Midbrain (tissue), 1 donor: ENCODE data around the gene HMX1.

Experiments
- DNase-seq: peaks from one replicate; lab custom pipeline; 2025; lab: John Stamatoyannopoulos, UW

The HMX1 gene

GRCh38 chr4:8891646-8892555, 20.3 kb upstream of the HMX1 start:
- no peak for DNase-seq

- DNase-seq: no peak
Observed at GRCh38 chr4:8891255-8891645, 19.6 kb upstream of the HMX1 start.

DNA sequence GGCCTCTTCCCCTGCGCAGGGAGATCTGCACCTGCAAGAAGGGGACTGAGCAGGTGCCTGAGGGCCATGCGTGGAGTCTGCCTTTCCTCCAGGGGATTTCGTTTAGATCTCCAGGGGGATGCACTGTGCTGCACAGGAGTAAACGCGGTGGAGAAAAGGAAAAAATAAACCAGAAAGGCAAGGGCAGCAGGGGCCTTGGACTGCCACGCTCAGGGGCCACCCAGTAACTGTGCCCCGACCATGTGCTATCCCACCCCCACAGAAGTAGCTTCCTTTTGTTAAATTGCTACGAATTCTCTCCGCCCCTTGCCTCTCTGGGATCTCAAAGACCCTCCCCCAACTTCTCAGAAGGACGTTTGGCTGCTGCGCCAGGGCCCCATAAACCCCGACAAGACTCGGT, 17.2 kb upstream of the HMX1 start:
- DNase-seq: no peak

DNA sequence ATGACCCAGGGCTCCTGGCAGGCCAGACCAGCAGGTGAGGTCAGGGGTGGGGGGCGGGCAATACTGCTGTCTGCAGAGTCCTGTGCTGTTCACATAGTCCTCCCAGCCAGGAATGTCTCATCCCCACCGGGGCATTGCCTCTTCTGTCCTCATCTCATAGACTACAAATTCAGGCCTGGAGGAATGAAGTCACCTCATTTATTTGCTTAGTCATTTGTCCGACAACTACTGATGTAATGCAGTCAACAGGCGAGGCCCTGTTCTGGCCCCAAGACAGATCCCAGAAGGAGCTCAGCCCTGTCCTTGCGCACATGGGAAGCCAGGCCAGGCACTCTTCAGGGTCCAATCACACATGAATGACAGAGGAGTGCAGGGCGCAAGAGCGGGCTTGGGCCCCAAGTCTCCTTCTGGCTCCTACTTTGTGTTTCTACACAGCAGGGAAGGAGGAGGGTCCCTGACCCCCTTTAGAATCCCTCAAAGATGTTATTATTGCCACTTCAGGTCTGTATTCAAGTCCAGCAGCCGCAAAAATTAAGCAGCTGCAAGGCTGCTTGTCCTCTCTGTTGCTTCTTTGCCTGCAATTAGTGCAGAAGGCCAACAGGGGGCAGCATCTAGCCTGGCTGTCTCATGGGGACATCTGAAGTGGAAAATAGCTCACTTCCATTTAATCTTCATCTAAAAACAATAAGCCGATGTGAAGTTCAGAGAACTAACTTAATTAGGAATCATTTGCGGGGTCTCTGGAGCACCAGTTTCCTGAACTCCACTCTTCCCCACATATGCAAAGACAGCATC, 15.2 kb upstream of the HMX1 start:
- no peak for DNase-seq

- DNase-seq: no peak
Observed at GRCh38 chr4:8882239-8882638, 10.6 kb upstream of the HMX1 start.

DNA sequence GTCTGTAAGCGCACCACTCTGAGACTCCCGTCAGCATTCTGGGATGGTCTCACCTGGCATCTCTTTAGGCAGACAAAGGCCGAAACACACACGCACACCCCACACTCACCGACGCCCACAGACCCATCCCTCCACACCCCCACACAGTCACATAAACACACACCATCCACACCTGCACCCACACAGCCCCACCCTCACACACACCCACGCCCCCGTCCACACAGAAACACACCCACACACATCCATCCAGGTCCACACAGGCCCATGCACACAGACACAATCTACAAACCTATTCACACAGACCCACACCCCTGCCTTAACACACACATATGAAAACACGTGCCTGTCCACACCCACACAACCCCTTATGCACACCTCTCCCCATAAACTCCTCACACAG, 9.2 kb upstream of the HMX1 start:
- DNase-seq: no peak

DNA sequence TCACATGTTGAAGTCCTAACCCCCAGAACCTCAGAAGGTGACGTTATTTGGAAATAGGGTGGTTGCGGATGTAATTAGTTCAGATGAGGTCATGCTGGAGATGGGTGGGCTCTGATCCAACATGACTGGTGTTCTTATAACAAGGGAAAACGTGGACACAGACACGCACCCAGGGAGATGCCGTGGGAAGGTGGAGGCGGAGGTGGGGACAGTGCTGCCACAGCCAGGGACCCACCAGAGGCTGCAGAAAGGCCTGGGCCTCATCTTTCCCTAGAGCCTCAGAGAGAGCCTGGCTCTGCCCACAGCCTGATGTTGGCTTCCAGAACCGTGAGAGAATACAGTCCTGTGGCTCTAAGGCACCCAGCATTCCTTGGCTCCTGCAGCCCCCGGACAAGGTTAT, 7.9 kb upstream of the HMX1 start:
- DNase-seq: no peak

DNA sequence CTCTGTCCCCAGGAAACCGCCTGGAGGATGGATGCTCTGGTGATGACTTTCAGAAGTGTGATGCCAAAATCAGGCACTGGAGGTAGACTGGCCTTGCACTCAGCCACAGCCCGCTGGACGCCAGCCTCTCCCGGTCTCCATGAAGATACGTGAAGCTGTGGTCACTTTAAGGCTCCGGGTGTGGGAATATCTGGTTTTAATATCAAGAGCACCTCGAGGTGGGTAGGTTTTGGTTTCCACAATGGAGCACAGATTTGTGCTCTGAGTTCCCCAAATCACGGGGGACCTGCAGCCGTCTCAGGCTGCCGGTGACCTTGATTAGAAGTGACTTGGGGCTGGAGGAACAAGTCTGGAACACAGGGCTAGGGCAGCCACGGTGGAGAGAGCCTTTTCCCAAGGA, 6.8 kb upstream of the HMX1 start:
- DNase-seq: no peak

DNA sequence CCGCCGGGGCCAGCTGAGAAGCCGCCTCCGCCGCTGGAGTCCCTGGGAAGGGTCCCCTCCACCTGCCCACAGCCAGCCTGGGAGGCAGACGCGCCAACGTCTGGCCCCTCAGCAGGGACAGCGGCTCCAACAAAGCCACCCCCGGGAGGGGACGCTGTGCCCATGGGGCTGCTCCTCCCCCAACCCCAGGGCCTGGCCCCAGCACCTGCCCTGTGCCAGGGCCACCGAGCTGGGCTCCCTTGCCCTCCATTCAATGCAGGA, 6.1 kb upstream of the HMX1 start:
- DNase-seq: no peak

DNA sequence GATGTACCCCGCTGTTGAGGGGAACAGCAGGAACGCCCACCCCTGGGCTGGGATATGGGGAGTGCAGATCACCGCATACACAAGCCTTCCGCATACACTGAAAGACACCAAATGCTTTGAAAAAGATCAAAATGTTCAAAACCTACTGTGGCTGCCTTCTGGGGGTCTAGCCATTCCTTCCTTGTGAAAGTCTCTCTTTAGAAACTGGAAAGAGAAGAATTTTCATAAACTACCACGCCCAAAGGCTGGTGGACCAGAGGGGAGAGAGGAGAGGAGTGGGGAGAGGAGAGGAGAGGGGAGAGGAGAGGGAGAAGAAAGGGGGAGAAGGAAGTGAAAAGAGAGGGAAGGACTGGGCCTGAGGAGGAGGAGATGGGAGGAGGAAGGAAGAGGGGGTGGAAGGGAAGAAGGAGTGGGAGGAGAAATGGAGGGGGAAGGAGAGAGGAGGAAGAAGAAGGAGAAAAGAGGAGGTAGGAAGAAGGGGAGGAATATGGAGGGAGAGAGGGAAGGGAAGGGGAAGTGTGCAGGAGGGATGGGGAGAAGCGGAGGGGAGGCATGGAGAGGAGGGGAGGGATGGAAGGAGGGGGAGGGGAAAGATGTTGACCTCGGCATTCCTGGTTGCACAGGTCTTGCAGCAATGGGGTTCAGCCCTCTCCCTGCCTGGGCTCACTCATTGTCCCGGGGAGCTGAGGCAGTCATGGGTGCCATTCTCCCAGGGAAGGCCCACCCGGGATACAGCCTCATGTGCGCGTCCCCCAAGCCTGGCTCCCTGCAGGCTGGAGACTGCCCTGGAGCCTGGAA, 5.5 kb upstream of the HMX1 start:
- no peak for DNase-seq

GRCh38 chr4:8874896-8875680, 3.4 kb upstream of the HMX1 start:
- no peak for DNase-seq

DNA sequence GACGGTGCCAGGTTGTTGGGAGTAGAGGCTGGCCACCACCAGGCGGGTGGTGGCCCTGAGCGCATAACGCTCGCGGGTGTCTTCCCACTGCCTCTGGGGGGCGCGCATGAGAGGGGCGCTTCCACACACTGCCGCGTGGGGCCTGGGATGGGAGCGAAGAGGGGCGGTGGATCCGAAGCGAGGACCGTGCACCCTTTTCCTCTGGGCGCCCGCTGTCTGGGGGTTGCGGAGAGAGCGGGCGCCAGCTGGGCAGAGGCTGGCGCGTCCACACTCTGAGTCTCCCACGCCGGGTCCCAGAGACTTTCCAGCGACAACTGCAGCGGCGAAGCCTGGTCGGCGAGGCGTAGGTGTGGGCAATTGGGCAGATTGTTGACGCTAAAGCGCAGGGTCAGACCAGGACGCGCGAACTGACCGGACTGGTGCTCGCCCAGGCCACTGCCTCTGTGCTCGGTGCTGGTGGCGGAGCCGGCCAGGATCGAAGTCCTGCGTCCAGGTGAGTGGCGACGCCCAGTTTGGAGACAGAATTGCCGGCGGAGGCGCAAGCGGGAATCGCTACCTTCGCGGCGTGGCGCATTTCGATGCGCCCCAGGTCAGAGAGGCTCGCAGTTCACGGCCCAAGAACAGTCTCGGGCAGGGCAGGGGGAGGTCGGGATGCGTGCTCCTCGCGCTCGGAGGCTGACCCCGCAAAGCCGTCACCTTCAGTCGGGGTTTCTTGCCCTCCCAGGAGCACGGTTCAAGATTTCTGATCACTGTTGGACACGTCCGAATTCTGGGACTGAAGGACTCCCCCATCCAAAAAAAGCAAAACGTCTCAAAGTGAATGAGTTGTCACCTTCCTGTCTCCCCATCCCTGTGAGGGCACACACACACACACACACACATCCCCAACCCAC, 2.6 kb upstream of the HMX1 start:
- DNase-seq: no peak

GRCh38 chr4:8872402-8873291, 1.0 kb upstream of the HMX1 start:
- no peak for DNase-seq

DNA sequence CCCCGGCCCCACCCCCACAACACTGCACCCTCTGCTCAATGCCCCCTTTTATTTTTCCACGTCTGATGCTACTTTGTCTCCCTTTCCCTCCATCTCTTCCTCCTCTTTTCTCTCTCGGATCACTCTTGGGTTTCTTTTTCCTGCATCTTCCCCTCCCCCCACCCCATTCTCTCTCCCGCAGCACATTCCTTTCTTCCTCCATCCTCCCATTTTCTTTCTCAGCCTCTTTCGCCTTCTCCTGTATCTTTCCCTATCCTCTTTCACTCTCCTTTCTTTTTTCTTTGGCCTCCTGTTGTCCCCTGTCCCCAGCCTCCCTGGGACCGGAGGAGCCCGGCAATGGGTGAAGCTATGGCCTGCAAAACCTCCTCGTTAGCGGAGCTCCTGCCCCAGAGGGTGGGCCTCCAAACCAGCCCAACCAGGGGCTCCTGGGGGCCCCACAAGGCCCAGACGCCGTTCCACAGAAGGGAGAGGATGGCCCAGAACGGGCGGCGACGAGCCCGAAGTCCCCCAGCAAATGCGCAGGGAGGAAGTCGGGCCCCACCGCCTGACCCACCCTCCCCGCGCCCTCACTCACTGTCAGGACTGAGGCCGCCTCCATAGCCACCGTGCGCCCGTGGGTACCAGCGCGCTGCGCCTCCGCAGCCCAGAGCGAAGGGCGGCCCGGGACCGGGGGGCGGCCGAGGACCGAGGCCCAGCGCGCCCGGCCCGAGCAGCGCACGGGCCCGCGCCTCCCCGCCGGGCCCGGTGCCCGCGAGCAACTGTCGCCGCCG, 807 bp downstream of the HMX1 start:
- no peak for DNase-seq

- DNase-seq: no peak
Observed at GRCh38 chr4:8869898-8870646, 1.6 kb downstream of the HMX1 start.

GRCh38 chr4:8869002-8869897, 2.4 kb downstream of the HMX1 start:
- DNase-seq: no peak

GRCh38 chr4:8868321-8869001, 3.2 kb downstream of the HMX1 start:
- no peak for DNase-seq
